ENCODE measurements around the gene CCDC77. TPM values are rescaled to one million over a fixed set of nuclear protein-coding genes. Genes with fewer than 3 reads are reported as not detected.

Gene CCDC77
- polyA plus RNA-seq, 1 of the 3 experiments (the other 2 are of a cell fraction) = 5.9 TPM

DNA sequence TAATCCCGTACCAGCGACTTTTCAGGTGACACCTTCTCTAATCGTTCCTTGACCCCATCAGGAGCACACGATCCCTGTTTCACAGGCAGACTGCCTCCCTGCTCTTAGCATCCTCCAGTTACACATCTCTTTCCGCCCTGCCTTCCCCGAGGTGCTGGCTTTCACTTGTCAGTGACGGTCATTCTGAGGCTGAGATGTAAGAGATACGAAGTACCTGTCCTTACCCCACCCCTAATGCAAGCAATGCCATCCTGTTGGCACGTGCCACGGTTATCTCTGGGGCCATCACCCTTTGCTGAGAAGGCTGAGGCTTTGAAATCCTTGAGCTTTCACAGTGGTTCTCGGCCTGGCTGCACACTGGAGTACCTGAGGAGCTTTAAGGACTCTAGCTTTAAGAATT lies 82.7 kb downstream of the CCDC77 start:
- H3K9me2 ChIP-seq = no peaks in the 10 kb centered on the region
- H3F3A ChIP-seq (replicated peaks; ENCODE audit: insufficient read depth) = no peaks in the 10 kb centered on the region
- no peak overlapping the region for H3K4me2 ChIP-seq
- peaks cover 5 to 6% of the 10 kb centered on the region in 2 experiments; a peak in 2 of 4 replicates for H3K4me1 ChIP-seq (ENCODE audit: control insufficient read depth in 1 of 2, insufficient read depth in 2 of 2, low read depth in 1 of 2, low read length in 1 of 2)
- no peaks in the 10 kb centered on the region; the same call in 1 of the 2 replicates for H3K9me3 ChIP-seq
- H2AFZ ChIP-seq (ENCODE audit: low read depth) = no peak overlapping the region
- H3K27ac ChIP-seq (ENCODE audit: low read depth in 2 of 2, low read length in 1 of 2) = no peak overlapping the region
- H4K20me1 ChIP-seq (ENCODE audit: insufficient read depth) = no peaks in the 10 kb centered on the region
- TF ChIP-seq TAF1 (IDR thresholded peaks at IDR 0.05; ENCODE audit: borderline replicate concordance, low read depth, low read length) = no peak
- no peak for TF ChIP-seq SMC3 (IDR thresholded peaks at IDR 0.05; ENCODE audit: low read depth, low read length)
- no peak for TF ChIP-seq SIN3A (IDR thresholded peaks at IDR 0.05; ENCODE audit: borderline replicate concordance, low read depth, low read length)
- no peak for TF ChIP-seq FOXM1 (IDR thresholded peaks at IDR 0.05; ENCODE audit: low read depth)
- no peak for TF ChIP-seq USF1 (IDR thresholded peaks at IDR 0.05; ENCODE audit: borderline replicate concordance, low read depth)
- TF ChIP-seq EZH2phosphoT487 (IDR thresholded peaks at IDR 0.05; ENCODE audit: borderline replicate concordance, low read depth) = no peak
- TF ChIP-seq EP300 (IDR thresholded peaks at IDR 0.05; ENCODE audit: borderline replicate concordance in 1 of 2, low read depth in 1 of 2, low read length in 1 of 2) = no peak
- TF ChIP-seq YY1 (IDR thresholded peaks at IDR 0.05; ENCODE audit: low read depth) = no peak
- no peak for TF ChIP-seq GATA2 (CRISPR knock-in tag; IDR thresholded peaks at IDR 0.05)
- no peak for TF ChIP-seq RFX5 (IDR thresholded peaks at IDR 0.05; ENCODE audit: low read length)
- TF ChIP-seq RCOR1 (IDR thresholded peaks at IDR 0.05; ENCODE audit: low read length) = no peak
- TF ChIP-seq NFIC (IDR thresholded peaks at IDR 0.05; ENCODE audit: borderline replicate concordance) = no peak
- TF ChIP-seq JUND (IDR thresholded peaks at IDR 0.05) = no peak
- no peak for TF ChIP-seq MXI1 (IDR thresholded peaks at IDR 0.05; ENCODE audit: low read depth, low read length)
- no peak for TF ChIP-seq TEAD4 (IDR thresholded peaks at IDR 0.05; ENCODE audit: borderline replicate concordance, insufficient read depth)
- TF ChIP-seq, protein P1, sequence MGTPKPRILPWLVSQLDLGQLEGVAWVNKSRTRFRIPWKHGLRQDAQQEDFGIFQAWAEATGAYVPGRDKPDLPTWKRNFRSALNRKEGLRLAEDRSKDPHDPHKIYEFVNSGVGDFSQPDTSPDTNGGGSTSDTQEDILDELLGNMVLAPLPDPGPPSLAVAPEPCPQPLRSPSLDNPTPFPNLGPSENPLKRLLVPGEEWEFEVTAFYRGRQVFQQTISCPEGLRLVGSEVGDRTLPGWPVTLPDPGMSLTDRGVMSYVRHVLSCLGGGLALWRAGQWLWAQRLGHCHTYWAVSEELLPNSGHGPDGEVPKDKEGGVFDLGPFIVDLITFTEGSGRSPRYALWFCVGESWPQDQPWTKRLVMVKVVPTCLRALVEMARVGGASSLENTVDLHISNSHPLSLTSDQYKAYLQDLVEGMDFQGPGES (IDR thresholded peaks at IDR 0.05; ENCODE audit: low read depth, low read length) = no peak
- no peak for TF ChIP-seq RAD21 (IDR thresholded peaks at IDR 0.05; ENCODE audit: low read length)
- TF ChIP-seq FOXJ3 (CRISPR knock-in tag; IDR thresholded peaks at IDR 0.05) = no peak
- TF ChIP-seq CHD2 (IDR thresholded peaks at IDR 0.05; ENCODE audit: low read length, partially characterized antibody) = no peak
- H3K36me3 ChIP-seq (replicated peaks in 1 of 2; ENCODE audit: control insufficient read depth in 1 of 2, insufficient read depth in 2 of 2, low read length in 1 of 2) = no peaks in the 10 kb centered on the region
- CTCF ChIA-PET = interaction anchor here (0.7 to 1.4 kb wide), 2 partner anchors 14 to 30 kb away, joined by 3 to 4 read pairs; no protein-coding TSS in a partner anchor
- 41% methylated on average over 11 of the region's 11 CpGs for WGBS (ENCODE audit: low lambda C conversion rate)
- H3K9ac ChIP-seq = no peak overlapping the region
- H3K4me3 ChIP-seq (ENCODE audit: low read depth in 2 of 2, low read length in 1 of 2) = no peak overlapping the region
- H3K27me3 ChIP-seq (ENCODE audit: insufficient read depth) = peaks cover 13% of the 10 kb centered on the region; the same call in 1 of the 2 replicates
- no peak for DNase-seq
- H3K79me2 ChIP-seq (ENCODE audit: insufficient read depth) = no peaks in the 10 kb centered on the region
- POLR2A ChIA-PET = no interaction called here

Measured in SK-N-SH (cell line).